Measurements from ENCODE around the gene EGFLAM. TPM values are rescaled to one million over a fixed set of nuclear protein-coding genes. Genes with fewer than 3 reads are reported as not detected.

The EGFLAM gene
- total RNA-seq, 5 donors from 2014 or later (not counting 1 experiment from before 2014, with no cell fraction given): not detected

DNA sequence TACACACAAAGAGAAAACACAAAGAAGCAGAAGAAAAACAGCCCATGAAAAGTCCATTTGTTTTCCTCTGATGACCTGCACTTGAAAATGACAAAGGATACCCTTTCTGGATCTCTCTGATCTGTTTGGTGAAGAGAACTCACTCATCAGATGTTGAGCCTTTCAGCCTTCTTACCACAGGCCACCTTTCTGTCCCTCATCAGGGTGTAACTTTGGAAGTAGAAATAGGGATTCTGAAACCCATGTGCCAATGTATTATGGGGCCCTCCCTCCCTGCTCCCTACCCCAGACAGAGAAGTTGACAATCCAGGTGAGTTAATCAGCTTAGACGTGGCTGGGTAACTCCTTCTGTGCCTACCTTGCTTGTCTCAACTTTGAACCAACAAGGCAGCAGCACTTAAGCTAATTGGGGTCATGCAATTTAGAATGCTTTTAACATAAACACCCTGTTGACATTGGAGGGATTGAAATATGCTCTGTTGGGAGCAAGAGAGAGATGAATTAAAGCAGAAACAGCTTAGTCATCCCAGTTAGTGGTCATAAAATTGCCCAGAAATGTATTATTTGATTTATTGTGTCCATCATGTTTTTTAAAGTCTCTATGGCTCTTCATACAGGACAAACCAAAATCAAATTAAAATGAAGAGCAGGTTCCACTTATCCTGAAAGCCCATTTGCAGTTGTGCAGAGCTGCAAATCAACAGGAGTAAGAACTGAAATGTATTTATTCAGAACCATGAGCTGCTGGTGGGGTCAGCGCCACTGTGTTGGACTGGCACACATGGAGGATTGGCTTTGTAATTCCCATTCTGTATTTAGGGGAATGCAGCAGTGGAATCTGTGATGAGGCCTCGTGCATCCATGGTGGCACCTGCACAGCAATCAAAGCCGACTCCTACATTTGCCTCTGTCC lies 166.0 kb downstream of the EGFLAM start:
- 67% methylated on average over 3 of the region's 4 CpGs for WGBS (ENCODE audit: insufficient coverage)
- H3K9me3 ChIP-seq: no peaks in the 10 kb centered on the region
- ATAC-seq (replicated peaks in 1 of 4) (no peak), DNase-seq (no peak)
- H3K9me3 Mint-ChIP-seq: no peaks in the 10 kb centered on the region
- no peaks in the 10 kb centered on the region for H3K36me3 ChIP-seq (ENCODE audit: control insufficient read depth in 2 of 2, extremely low read depth in 1 of 2, insufficient read depth in 1 of 2, low read length in 1 of 2)
- H3K36me3 Mint-ChIP-seq: no peaks in the 10 kb centered on the region
- H3K4me3 Mint-ChIP-seq: no peak overlapping the region
- H3K27ac ChIP-seq (ENCODE audit: low read length): no peak overlapping the region
- H3K4me1 Mint-ChIP-seq: peaks cover 0 to 4% (median 2%) of the 10 kb centered on the region in 3 donors
- no peak overlapping the region for H3K4me3 ChIP-seq (ENCODE audit: control insufficient read depth in 1 of 2, extremely low read depth in 1 of 2, low read length in 1 of 2)
- H3K27ac Mint-ChIP-seq: no peak overlapping the region
- H3K4me1 ChIP-seq (ENCODE audit: control insufficient read depth in 1 of 2, extremely low read depth in 1 of 2, insufficient read depth in 2 of 2, low read length in 2 of 2): no peaks in the 10 kb centered on the region
- CTCF ChIA-PET: interaction anchor here (1.1 to 1.2 kb wide), 3 partner anchors 8 to 31 kb away, joined by 3 read pairs; no protein-coding TSS in a partner anchor
- POLR2A ChIA-PET: no interaction called here
- H3K27me3 ChIP-seq (replicated peaks in 1 of 2; ENCODE audit: control insufficient read depth in 2 of 2, extremely low read depth in 1 of 2, insufficient read depth in 2 of 2, low read length in 1 of 2): peaks cover 0 to 3% of the 10 kb centered on the region in 2 experiments
- peaks cover 16 to 52% of the 10 kb centered on the region in 2 donors for H3K27me3 Mint-ChIP-seq

DNA sequence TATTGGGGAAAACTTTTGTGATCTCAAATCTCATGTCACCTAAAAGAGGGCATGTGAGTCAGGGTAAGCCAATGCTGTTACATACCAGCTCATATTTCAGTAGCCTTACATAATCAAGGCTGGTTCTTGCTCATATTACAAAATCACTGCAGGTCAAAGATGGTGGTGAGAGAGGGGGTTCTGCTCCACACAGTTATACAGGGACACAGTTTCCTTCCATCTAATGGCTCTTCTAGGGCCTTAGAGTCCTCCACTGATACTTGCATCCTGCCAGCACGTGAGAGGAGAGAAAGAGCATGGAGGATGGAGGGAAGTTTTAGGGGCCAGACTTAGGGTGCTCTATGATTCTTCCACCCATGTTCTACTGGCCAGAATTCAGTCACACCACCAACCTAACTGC lies 168.1 kb downstream of the EGFLAM start:
- H3K9me3 ChIP-seq: no peaks in the 10 kb centered on the region
- no CpG with 5 or more reads among the region's 1 CpG for WGBS (ENCODE audit: insufficient coverage)
- peaks cover 2 to 6% of the 10 kb centered on the region in 2 experiments for H3K27me3 ChIP-seq (replicated peaks in 1 of 2; ENCODE audit: control insufficient read depth in 2 of 2, extremely low read depth in 1 of 2, insufficient read depth in 2 of 2, low read length in 1 of 2)
- Mint-ChIP-seq H3K4me1 (peaks cover 0 to 4% (median 2%) of the 10 kb centered on the region in 3 donors), H3K9me3 (no peaks in the 10 kb centered on the region), H3K27me3 (peaks cover 9 to 45% of the 10 kb centered on the region in 2 donors), H3K36me3 (no peaks in the 10 kb centered on the region), H3K27ac (no peak overlapping the region), H3K4me3 (no peak overlapping the region)
- ATAC-seq (replicated peaks in 1 of 4) (no peak), DNase-seq (no peak)
- CTCF ChIA-PET: no interaction called here
- H3K4me3 ChIP-seq (ENCODE audit: control insufficient read depth in 1 of 2, extremely low read depth in 1 of 2, low read length in 1 of 2): no peak overlapping the region
- H3K27ac ChIP-seq (ENCODE audit: low read length): no peak overlapping the region
- no peaks in the 10 kb centered on the region for H3K36me3 ChIP-seq (ENCODE audit: control insufficient read depth in 2 of 2, extremely low read depth in 1 of 2, insufficient read depth in 1 of 2, low read length in 1 of 2)
- H3K4me1 ChIP-seq (ENCODE audit: control insufficient read depth in 1 of 2, extremely low read depth in 1 of 2, insufficient read depth in 2 of 2, low read length in 2 of 2): no peaks in the 10 kb centered on the region
- POLR2A ChIA-PET: no interaction called here

DNA sequence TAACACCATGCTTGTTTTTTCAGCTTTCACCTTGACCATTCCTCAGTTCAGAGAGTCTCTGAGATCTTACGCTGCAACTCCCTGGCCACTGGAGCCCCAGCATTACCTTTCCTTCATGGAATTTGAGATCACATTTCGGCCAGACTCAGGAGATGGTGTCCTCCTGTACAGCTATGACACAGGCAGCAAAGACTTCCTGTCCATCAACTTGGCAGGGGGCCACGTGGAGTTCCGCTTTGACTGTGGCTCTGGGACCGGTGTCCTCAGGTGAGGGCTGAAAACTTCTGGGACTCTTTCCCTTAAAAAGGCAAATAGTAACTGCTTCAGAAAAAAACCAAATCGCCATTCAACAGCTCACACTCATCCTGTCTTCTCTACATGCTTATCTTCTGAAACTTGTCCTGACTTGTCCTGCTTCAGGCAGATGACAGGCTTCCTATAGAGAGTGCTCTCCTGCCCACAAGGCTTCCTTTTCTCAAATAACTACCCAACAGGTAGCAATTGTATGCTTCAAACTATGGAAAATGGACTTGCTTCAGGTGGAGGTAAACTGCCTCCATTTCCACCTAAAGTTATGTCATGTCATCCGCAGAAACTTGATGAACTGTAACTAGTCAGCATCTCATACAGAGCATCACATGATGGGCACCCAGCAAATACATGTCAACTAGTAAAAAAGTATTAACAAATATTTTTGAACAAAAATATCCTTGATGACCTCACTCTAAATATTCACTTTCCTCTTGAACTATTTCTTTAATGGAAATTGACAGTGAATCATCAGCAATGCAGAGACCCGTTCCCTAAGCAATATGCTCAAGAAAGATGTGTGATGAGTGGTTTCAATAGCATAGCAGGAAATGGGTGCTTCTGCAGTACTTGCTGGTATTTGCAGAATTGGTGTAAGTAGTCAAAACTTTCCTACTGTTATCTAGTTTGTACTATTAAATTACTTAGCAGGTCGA lies 168.9 kb downstream of the EGFLAM start:
- Histone ChIP-seq H3K9me3 (no peaks in the 10 kb centered on the region), H3K36me3 (ENCODE audit: control insufficient read depth in 2 of 2, extremely low read depth in 1 of 2, insufficient read depth in 1 of 2, low read length in 1 of 2) (no peaks in the 10 kb centered on the region), H3K4me3 (ENCODE audit: control insufficient read depth in 1 of 2, extremely low read depth in 1 of 2, low read length in 1 of 2) (no peak overlapping the region), H3K27me3 (replicated peaks in 1 of 2; ENCODE audit: control insufficient read depth in 2 of 2, extremely low read depth in 1 of 2, insufficient read depth in 2 of 2, low read length in 1 of 2) (peaks cover 2 to 6% of the 10 kb centered on the region in 2 experiments), H3K27ac (ENCODE audit: low read length) (no peak overlapping the region), H3K4me1 (ENCODE audit: control insufficient read depth in 1 of 2, extremely low read depth in 1 of 2, insufficient read depth in 2 of 2, low read length in 2 of 2) (no peaks in the 10 kb centered on the region)
- Mint-ChIP-seq H3K4me1 (peaks cover 0 to 4% (median 2%) of the 10 kb centered on the region in 3 donors), H3K9me3 (no peaks in the 10 kb centered on the region), H3K27me3 (peaks cover 10 to 43% of the 10 kb centered on the region in 2 donors), H3K27ac (no peak overlapping the region), H3K4me3 (no peak overlapping the region), H3K36me3 (no peaks in the 10 kb centered on the region)
- POLR2A ChIA-PET: no interaction called here
- 70% methylated on average over 6 of the region's 9 CpGs for WGBS (ENCODE audit: insufficient coverage)
- DNase-seq (no peak), ATAC-seq (replicated peaks in 1 of 4) (no peak)
- CTCF ChIA-PET: no interaction called here

DNA sequence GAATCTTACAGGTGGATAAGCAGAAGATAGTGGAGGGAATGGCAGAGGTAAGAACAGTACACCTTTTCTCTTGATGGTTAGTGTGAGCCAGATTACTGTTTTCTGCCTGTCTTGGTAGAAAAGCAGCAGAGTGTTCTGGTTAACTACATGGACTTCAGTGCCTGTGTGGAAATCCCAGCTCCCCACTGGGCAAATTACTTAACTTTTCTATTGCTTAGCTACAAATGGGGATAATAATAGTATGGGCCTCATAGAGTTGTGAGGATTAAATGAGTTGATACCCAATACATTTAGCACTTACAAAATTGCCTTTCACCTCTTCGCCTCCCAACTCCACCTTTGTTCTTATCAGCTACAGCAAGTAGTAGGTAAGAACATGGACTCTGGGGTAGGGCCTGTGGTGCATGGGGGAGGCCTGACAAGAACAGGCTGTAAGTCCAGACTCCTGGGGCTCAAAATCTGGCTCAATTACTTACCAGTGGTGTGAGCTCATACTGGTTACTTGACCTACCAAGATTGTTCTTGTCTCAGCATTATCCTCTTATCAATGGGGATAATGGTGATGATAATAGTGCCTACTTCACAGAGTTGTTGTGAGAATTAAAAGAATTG lies 173.0 kb downstream of the EGFLAM start:
- Histone ChIP-seq H3K4me3 (ENCODE audit: control insufficient read depth in 1 of 2, extremely low read depth in 1 of 2, low read length in 1 of 2) (no peak overlapping the region), H3K9me3 (no peaks in the 10 kb centered on the region), H3K27ac (ENCODE audit: low read length) (no peak overlapping the region), H3K27me3 (replicated peaks in 1 of 2; ENCODE audit: control insufficient read depth in 2 of 2, extremely low read depth in 1 of 2, insufficient read depth in 2 of 2, low read length in 1 of 2) (peaks cover 17 to 18% of the 10 kb centered on the region in 2 experiments), H3K4me1 (ENCODE audit: control insufficient read depth in 1 of 2, extremely low read depth in 1 of 2, insufficient read depth in 2 of 2, low read length in 2 of 2) (no peaks in the 10 kb centered on the region), H3K36me3 (ENCODE audit: control insufficient read depth in 2 of 2, extremely low read depth in 1 of 2, insufficient read depth in 1 of 2, low read length in 1 of 2) (no peaks in the 10 kb centered on the region)
- WGBS (ENCODE audit: insufficient coverage): no CpG with 5 or more reads among the region's 1 CpG
- H3K36me3 Mint-ChIP-seq: no peaks in the 10 kb centered on the region
- no peak for ATAC-seq (replicated peaks in 1 of 4)
- peaks cover 25 to 54% of the 10 kb centered on the region in 2 donors for H3K27me3 Mint-ChIP-seq
- ChIA-PET CTCF (interaction anchor here (1.6 to 1.7 kb wide), 2 partner anchors 10 to 11 kb away, joined by 5 to 6 read pairs; no protein-coding TSS in a partner anchor), POLR2A (no interaction called here)
- H3K9me3 Mint-ChIP-seq: no peaks in the 10 kb centered on the region
- no peak overlapping the region for H3K4me3 Mint-ChIP-seq
- no peak for DNase-seq
- no peak overlapping the region for H3K27ac Mint-ChIP-seq
- peaks cover 0 to 4% (median 2%) of the 10 kb centered on the region in 3 donors for H3K4me1 Mint-ChIP-seq

DNA sequence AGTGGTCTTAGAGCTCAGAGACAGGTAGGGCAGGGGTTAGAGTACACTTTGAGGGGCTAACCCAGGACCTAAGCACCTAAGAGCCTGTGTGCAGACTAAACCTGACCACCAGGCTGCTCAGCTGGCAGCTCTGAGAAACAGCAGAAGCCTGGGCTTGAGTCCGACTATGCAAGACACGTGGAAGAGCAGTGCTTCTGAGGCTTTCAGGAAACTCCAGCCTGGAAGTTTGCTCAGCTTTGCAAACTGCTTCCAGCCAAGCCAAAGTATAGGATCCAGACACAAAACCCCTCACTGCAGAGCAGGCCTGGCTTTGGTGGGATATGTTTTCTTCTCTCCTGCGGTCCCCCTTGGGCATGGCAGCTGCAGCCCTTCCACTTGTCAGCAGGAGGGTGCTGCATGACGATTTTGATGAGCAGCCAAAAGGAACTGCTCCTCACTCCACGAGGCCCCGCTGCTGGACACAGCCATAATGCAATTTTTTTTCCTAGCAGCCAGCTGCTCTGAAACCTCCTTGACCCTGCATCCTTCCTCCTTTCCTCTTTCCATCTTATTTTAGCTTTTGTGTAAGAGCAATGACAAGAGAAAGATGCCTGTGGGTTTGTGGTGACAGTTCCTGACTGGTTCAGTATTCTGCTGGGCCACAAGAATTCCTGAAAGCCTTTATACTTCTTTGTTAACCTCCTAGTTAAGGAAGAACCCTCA lies 175.0 kb downstream of the EGFLAM start:
- no peaks in the 10 kb centered on the region for H3K9me3 Mint-ChIP-seq
- H3K27me3 Mint-ChIP-seq: peaks cover 29 to 46% of the 10 kb centered on the region in 2 donors
- H3K27ac ChIP-seq (ENCODE audit: low read length): no peak overlapping the region
- WGBS (ENCODE audit: insufficient coverage): 34% methylated on average over 4 of the region's 6 CpGs
- H3K36me3 ChIP-seq (ENCODE audit: control insufficient read depth in 2 of 2, extremely low read depth in 1 of 2, insufficient read depth in 1 of 2, low read length in 1 of 2): no peaks in the 10 kb centered on the region
- no peaks in the 10 kb centered on the region for H3K4me1 ChIP-seq (ENCODE audit: control insufficient read depth in 1 of 2, extremely low read depth in 1 of 2, insufficient read depth in 2 of 2, low read length in 2 of 2)
- H3K27ac Mint-ChIP-seq: no peak overlapping the region
- DNase-seq (no peak), ATAC-seq (replicated peaks in 1 of 4) (no peak)
- peaks cover 0 to 4% (median 0%) of the 10 kb centered on the region in 3 donors for H3K4me1 Mint-ChIP-seq
- no peaks in the 10 kb centered on the region for H3K36me3 Mint-ChIP-seq
- peaks cover 23 to 24% of the 10 kb centered on the region in 2 experiments for H3K27me3 ChIP-seq (replicated peaks in 1 of 2; ENCODE audit: control insufficient read depth in 2 of 2, extremely low read depth in 1 of 2, insufficient read depth in 2 of 2, low read length in 1 of 2)
- no peak overlapping the region for H3K4me3 Mint-ChIP-seq
- no peak overlapping the region for H3K4me3 ChIP-seq (ENCODE audit: control insufficient read depth in 1 of 2, extremely low read depth in 1 of 2, low read length in 1 of 2)
- ChIA-PET CTCF (interaction anchor here (0.5 to 1.4 kb wide), 3 partner anchors 8 to 10 kb away, joined by 4 to 7 read pairs (median 7); no protein-coding TSS in a partner anchor), POLR2A (no interaction called here)
- H3K9me3 ChIP-seq: no peaks in the 10 kb centered on the region
